Measurements from ENCODE around the gene HOXD9.

The HOXD9 gene

GRCh38 chr2:176165370-176166050 lies 43.0 kb downstream of the HOXD9 start:
- no peak for DNase-seq (ENCODE audit: low read depth in 2 of 2)

DNA sequence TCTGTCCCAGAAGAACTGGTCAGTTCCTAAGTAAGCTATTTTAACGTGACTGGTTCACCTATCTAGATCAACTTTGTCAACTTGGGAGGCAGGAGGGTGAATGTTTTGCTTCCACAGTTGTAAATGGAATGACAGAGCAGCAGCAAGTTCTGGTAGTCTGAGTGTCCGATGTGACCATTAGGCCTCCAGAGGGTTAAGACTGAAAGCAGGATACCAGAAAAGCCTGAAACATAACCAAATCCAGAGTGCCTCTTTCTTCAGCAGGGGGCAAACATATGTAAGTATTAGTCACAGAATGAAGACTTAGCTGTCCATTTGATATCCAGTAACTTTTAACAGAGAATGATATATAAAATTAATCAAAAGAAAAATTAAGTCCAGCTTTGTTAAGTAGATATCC lies 43.8 kb downstream of the HOXD9 start:
- DNase-seq (ENCODE audit: low read depth in 2 of 2), result no peak

GRCh38 chr2:176167398-176167797 lies 44.9 kb downstream of the HOXD9 start:
- no peak for DNase-seq (ENCODE audit: low read depth in 2 of 2)

DNA sequence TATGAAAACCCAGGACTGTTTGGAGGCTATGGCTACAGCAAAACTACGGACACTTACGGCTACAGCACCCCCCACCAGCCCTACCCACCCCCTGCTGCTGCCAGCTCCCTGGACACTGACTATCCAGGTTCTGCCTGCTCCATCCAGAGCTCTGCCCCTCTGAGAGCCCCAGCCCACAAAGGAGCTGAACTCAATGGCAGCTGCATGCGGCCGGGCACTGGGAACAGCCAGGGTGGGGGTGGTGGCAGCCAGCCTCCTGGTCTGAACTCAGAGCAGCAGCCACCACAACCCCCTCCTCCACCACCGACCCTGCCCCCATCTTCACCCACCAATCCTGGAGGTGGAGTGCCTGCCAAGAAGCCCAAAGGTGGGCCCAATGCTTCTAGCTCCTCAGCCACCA lies 46.7 kb downstream of the HOXD9 start:
- no peak for DNase-seq (ENCODE audit: low read depth in 2 of 2)

- no peak for DNase-seq (ENCODE audit: low read depth in 2 of 2)
These were observed 47.2 kb downstream of the HOXD9 start for GRCh38 chr2:176169711-176170110.

- no peak for DNase-seq (ENCODE audit: low read depth in 2 of 2)
These were observed 48.2 kb downstream of the HOXD9 start for GRCh38 chr2:176170602-176171305.

DNA sequence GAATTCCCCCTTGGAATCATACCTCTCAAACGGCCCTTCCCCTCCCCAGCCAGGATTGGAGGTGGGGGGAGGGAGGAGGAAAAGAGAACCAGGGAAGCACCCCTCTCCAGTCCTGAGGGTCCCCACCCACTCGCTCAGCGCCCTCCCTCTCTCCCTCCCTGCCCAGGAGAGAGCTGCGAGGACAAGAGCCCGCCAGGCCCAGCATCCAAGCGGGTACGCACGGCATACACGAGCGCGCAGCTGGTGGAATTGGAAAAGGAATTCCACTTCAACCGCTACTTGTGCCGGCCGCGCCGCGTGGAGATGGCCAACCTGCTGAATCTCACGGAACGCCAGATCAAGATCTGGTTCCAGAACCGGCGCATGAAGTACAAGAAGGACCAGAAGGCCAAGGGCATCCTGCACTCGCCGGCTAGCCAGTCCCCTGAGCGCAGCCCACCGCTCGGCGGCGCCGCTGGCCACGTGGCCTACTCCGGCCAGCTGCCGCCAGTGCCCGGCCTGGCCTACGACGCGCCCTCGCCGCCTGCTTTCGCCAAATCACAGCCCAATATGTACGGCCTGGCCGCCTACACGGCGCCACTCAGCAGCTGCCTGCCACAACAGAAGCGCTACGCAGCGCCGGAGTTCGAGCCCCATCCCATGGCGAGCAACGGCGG lies 49.0 kb downstream of the HOXD9 start:
- no peak for DNase-seq (ENCODE audit: low read depth in 2 of 2)

GRCh38 chr2:176172007-176172894 lies 49.7 kb downstream of the HOXD9 start:
- no peak for DNase-seq (ENCODE audit: low read depth in 2 of 2)

DNA sequence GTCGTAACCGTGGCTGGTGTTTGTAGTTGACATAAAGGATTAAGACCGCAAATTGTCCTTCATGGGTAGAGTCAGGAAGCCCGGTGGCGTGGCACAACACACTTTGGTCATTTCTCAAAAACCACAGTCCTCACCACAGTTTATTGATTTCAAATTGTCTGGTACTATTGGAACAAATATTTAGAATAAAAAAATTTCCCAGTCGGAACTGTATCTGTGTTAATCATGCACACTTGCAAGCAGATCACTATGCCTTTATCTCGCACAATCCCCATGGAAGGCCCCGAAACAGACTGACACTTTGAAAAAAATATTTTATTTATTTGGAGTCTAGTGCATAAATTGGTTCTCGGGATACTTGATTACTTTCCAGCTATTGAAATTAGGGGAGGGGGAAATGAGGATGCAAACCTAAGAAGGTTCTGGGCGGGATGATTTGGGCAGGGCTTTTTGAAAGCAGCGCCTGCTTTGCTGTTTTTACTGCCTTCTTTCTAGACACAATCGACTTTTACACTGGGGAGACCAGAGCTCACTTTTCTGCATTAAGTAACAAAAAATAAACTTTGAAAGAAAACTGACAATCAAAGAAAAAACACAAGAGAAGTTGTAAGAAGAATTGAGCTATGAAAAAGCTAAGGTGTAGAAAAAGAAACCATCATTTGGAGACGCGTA lies 50.5 kb downstream of the HOXD9 start:
- no peak for DNase-seq (ENCODE audit: low read depth in 2 of 2)

GRCh38 chr2:176173567-176174381 lies 51.3 kb downstream of the HOXD9 start:
- no peak for DNase-seq (ENCODE audit: low read depth in 2 of 2)

GRCh38 chr2:176174382-176174823 lies 51.9 kb downstream of the HOXD9 start:
- DNase-seq (ENCODE audit: low read depth in 2 of 2), result no peak
